Measurements from ENCODE around the gene ARPC2. TPM values are rescaled to one million over a fixed set of nuclear protein-coding genes. Genes with fewer than 3 reads are reported as not detected.

ARPC2 gene
- total and polyA plus RNA-seq, 10 of the 15 experiments (the other 5 are each of a cell fraction or from before 2014, with no cell fraction given) = 440 to 980 (median 709) TPM

DNA sequence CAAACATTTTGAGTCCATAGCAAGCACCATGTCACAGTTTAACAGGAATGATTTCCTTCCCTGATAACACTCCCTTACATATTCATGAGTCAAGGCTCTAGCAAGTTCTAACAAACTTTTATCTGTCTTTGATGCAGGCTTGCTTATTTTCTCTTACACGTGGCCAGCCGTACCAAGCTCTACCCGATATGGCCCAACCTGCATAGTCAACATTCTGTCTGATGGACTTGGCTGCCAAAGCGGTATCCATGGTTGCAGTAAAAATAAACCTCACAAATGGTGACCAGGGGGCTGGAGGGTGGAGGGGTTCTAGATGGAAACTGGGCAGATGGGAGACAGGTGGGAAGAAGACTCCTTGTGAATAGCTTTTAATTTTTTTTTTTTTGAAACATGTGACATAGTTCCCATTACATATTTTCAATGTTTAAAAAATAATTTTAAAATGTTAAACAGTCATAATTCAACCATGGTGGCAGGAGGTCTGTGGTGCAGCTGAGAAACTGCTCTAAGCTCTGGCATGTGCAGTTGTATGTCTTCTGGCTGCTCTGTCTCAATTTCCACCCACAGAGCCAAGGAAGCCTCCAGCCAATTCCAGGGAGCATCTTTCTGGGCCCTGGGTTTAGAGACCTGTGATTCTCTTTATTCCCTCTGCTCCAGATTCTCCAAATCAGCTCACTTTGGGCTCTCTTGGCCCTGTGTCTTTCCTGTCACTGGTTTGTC lies 29.5 kb upstream of the ARPC2 start:
- RAD21 ChIA-PET (ENCODE audit: unreplicated experiment) = interaction anchor here (0.7 to 1.4 kb wide), 4 partner anchors 29 to 43 kb away, joined by 3 to 4 read pairs (median 3); no protein-coding TSS in a partner anchor
- in situ Hi-C loops (cut with MboI) = loop anchor here (5.0 kb wide), 1 partner anchor 70 kb away; no protein-coding TSS in a partner anchor

More for the DNA sequence above, 29.5 kb upstream of the ARPC2 start:
- no peak for DNase-seq (ENCODE audit: low read depth, low spot score)
- Histone ChIP-seq H4K20me1 (ENCODE audit: control insufficient read depth, insufficient read depth) (no peaks in the 10 kb centered on the region), H3K27ac (ENCODE audit: control insufficient read depth, insufficient read depth) (no peak overlapping the region), H3K4me1 (ENCODE audit: control insufficient read depth, insufficient read depth, low read length) (no peaks in the 10 kb centered on the region), H3K4me3 (no peak overlapping the region), H3K79me2 (ENCODE audit: control insufficient read depth, insufficient read depth, low read length) (no peaks in the 10 kb centered on the region), H3K36me3 (ENCODE audit: control insufficient read depth in 2 of 2, insufficient read depth in 2 of 2, low read length in 1 of 2) (no peaks in the 10 kb centered on the region), H3K4me2 (ENCODE audit: control insufficient read depth, insufficient read depth) (no peak overlapping the region), H3K9me3 (replicated peaks; ENCODE audit: control insufficient read depth, insufficient read depth, low read length) (no peaks in the 10 kb centered on the region; the same call in 2 of the 3 replicates), H2AFZ (ENCODE audit: control insufficient read depth, low read depth, low read length) (no peak overlapping the region), H3K27me3 (replicated peaks in 1 of 2; ENCODE audit: control insufficient read depth in 2 of 2, insufficient read depth in 2 of 2, low read length in 1 of 2) (peaks cover 0 to 1% of the 10 kb centered on the region in 2 experiments; a peak in 2 of 4 replicates), H3K9ac (ENCODE audit: control insufficient read depth, insufficient read depth, low read length) (no peak overlapping the region)
- intact Hi-C loops (cut with micrococcal nuclease; ENCODE audit: unreplicated experiment) = loop anchor here (5.0 to 10.0 kb wide), 3 partner anchors 55 to 167 kb away; partner anchors contain the start of genes AAMP, CATIP and PNKD
- ATAC-seq = no peak
- TF ChIP-seq POLR2AphosphoS2 (IDR thresholded peaks at IDR 0.05; ENCODE audit: low read depth, low read length) = no peak
- no peak for TF ChIP-seq SMAD5 (IDR thresholded peaks at IDR 0.05; ENCODE audit: low read depth)
- no peak for TF ChIP-seq NR2F1 (conservative IDR thresholded peaks at IDR 0.05)
- TF ChIP-seq NR2C1 (IDR thresholded peaks at IDR 0.05) = no peak
- no peak for TF ChIP-seq GABPA (IDR thresholded peaks at IDR 0.05; ENCODE audit: low read depth)
- TF ChIP-seq SRF (IDR thresholded peaks at IDR 0.05; ENCODE audit: low read depth in 2 of 2, low read length in 2 of 2) = no peak
- no peak for TF ChIP-seq CBX5 (IDR thresholded peaks at IDR 0.05; ENCODE audit: low read depth)
- no peak for TF ChIP-seq EP300 (IDR thresholded peaks at IDR 0.05; ENCODE audit: borderline replicate concordance in 1 of 2, control insufficient read depth in 1 of 2, low read depth in 2 of 2, low read length in 2 of 2)
- TF ChIP-seq, protein P1, sequence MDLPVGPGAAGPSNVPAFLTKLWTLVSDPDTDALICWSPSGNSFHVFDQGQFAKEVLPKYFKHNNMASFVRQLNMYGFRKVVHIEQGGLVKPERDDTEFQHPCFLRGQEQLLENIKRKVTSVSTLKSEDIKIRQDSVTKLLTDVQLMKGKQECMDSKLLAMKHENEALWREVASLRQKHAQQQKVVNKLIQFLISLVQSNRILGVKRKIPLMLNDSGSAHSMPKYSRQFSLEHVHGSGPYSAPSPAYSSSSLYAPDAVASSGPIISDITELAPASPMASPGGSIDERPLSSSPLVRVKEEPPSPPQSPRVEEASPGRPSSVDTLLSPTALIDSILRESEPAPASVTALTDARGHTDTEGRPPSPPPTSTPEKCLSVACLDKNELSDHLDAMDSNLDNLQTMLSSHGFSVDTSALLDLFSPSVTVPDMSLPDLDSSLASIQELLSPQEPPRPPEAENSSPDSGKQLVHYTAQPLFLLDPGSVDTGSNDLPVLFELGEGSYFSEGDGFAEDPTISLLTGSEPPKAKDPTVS (IDR thresholded peaks at IDR 0.05; ENCODE audit: low read depth, low read length) = no peak
- TF ChIP-seq NRF1 (conservative IDR thresholded peaks at IDR 0.05; ENCODE audit: low read depth, low read length) = no peak
- TF ChIP-seq, protein P2, sequence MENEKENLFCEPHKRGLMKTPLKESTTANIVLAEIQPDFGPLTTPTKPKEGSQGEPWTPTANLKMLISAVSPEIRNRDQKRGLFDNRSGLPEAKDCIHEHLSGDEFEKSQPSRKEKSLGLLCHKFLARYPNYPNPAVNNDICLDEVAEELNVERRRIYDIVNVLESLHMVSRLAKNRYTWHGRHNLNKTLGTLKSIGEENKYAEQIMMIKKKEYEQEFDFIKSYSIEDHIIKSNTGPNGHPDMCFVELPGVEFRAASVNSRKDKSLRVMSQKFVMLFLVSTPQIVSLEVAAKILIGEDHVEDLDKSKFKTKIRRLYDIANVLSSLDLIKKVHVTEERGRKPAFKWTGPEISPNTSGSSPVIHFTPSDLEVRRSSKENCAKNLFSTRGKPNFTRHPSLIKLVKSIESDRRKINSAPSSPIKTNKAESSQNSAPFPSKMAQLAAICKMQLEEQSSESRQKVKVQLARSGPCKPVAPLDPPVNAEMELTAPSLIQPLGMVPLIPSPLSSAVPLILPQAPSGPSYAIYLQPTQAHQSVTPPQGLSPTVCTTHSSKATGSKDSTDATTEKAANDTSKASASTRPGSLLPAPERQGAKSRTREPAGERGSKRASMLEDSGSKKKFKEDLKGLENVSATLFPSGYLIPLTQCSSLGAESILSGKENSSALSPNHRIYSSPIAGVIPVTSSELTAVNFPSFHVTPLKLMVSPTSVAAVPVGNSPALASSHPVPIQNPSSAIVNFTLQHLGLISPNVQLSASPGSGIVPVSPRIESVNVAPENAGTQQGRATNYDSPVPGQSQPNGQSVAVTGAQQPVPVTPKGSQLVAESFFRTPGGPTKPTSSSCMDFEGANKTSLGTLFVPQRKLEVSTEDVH (IDR thresholded peaks at IDR 0.05; ENCODE audit: low read depth, partially characterized antibody) = no peak
- TF ChIP-seq ESRRA (IDR thresholded peaks at IDR 0.05; ENCODE audit: low read length) = no peak
- no peak for TF ChIP-seq JUNB (IDR thresholded peaks at IDR 0.05)
- TF ChIP-seq, protein P3, sequence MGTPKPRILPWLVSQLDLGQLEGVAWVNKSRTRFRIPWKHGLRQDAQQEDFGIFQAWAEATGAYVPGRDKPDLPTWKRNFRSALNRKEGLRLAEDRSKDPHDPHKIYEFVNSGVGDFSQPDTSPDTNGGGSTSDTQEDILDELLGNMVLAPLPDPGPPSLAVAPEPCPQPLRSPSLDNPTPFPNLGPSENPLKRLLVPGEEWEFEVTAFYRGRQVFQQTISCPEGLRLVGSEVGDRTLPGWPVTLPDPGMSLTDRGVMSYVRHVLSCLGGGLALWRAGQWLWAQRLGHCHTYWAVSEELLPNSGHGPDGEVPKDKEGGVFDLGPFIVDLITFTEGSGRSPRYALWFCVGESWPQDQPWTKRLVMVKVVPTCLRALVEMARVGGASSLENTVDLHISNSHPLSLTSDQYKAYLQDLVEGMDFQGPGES (IDR thresholded peaks at IDR 0.05) = no peak
- no TSS peak for BruUV-seq (replicated peaks)
- ChIA-PET CTCF (interaction anchor here (0.6 to 2.4 kb wide), 13 partner anchors 8 to 275 kb away, joined by 3 to 25 read pairs (median 4); partner anchors contain the start of genes AAMP, CXCR1, GPBAR1 and PNKD), SMC1A (ENCODE audit: uncharacterized antibody, unreplicated experiment) (interaction anchor here (0.6 to 1.9 kb wide), 8 partner anchors 35 to 83 kb away, joined by 3 to 5 read pairs (median 4); partner anchors contain the start of genes AAMP, GPBAR1 and PNKD), POLR2A (interaction anchor here (1.0 kb wide), 1 partner anchor 32 kb away, joined by 3 read pairs; no protein-coding TSS in a partner anchor)
- FAIRE-seq = no peak
- WGBS (ENCODE audit: insufficient coverage, insufficient replicate concordance, low lambda C conversion rate, missing lambda C conversion rate) = 55% methylated on average over 4 of the region's 4 CpGs

Measured in GM12878 (cell line).